H9 (cell line): ENCODE data around the gene EPN1. TPM values are rescaled to one million over a fixed set of nuclear protein-coding genes. Genes with fewer than 3 reads are reported as not detected.

Experiments
- DNase-seq: peaks from one replicate; pipeline ENCODE4 v3.0.0-alpha.2; 2017
- H2AFZ ChIP-seq: one replicate; pipeline ENCODE4 v1.6.1; 2013; ENCODE audit warnings: mild to moderate bottlenecking, low read length, control low read depth, moderate library complexity
- H2AK5ac ChIP-seq: 2 replicates; pipeline ENCODE4 v1.6.1; 2013; ENCODE audit warnings: low read length, control low read depth, mixed read lengths; ENCODE audit not compliant: insufficient read length
- H2BK120ac ChIP-seq: one replicate; pipeline ENCODE4 v1.6.1; 2013; ENCODE audit warnings: low read depth, mild to moderate bottlenecking, low read length, control low read depth, inconsistent platforms; ENCODE audit not compliant: poor library complexity, severe bottlenecking
- H2BK12ac ChIP-seq: 2 replicates; pipeline ENCODE4 v1.6.1; 2013; ENCODE audit warnings: low read length, control low read depth, mixed read lengths, low read depth; ENCODE audit not compliant: insufficient read length
- H2BK15ac ChIP-seq: 2 replicates; pipeline ENCODE4 v1.6.1; 2013; ENCODE audit warnings: low read depth, low read length, control low read depth
- H2BK20ac ChIP-seq: one replicate; pipeline ENCODE4 v1.6.1; 2013; ENCODE audit warnings: low read depth, mild to moderate bottlenecking, low read length, control low read depth, inconsistent platforms; ENCODE audit not compliant: poor library complexity, severe bottlenecking
- H2BK5ac ChIP-seq: 2 replicates; pipeline ENCODE4 v1.6.1; 2013; ENCODE audit warnings: low read length, control low read depth, mixed read lengths; ENCODE audit not compliant: insufficient read length
- H3K14ac ChIP-seq: 2 replicates; pipeline ENCODE4 v1.6.1; 2013; ENCODE audit warnings: low read length, control low read depth; ENCODE audit not compliant: insufficient read depth
- H3K18ac ChIP-seq: 2 replicates; pipeline ENCODE4 v1.6.1; 2013; ENCODE audit warnings: low read depth, mild to moderate bottlenecking, mixed read lengths, low read length, control low read depth; ENCODE audit not compliant: insufficient read length
- H3K23ac ChIP-seq: 2 replicates; pipeline ENCODE4 v1.6.1; 2013; ENCODE audit warnings: low read length, control low read depth, mixed read lengths, low read depth; ENCODE audit not compliant: insufficient read length
- H3K23me2 ChIP-seq: 2 replicates; pipeline ENCODE4 v1.6.1; 2013; ENCODE audit warnings: low read depth, mild to moderate bottlenecking, mixed read lengths, low read length, control low read depth; ENCODE audit not compliant: insufficient read length, poor library complexity, severe bottlenecking
- H3K27ac ChIP-seq: 2 replicates; pipeline ENCODE4 v1.5.1; 2013; ENCODE audit warnings: low read length, control low read depth, mixed read lengths, low read depth; ENCODE audit not compliant: insufficient read length
- H3K27me3 ChIP-seq: 2 replicates; pipeline ENCODE4 v1.6.1; 2013; ENCODE audit warnings: low read length, control low read depth, inconsistent platforms; ENCODE audit not compliant: insufficient read depth
- H3K4ac ChIP-seq: 2 replicates; pipeline ENCODE4 v1.6.1; 2013; ENCODE audit warnings: low read depth, mild to moderate bottlenecking, control low read depth, inconsistent platforms, low read length, moderate library complexity
- H3K4me1 ChIP-seq: 2 replicates; pipeline ENCODE4 v1.6.1; 2013; ENCODE audit warnings: low read length, control low read depth, inconsistent platforms; ENCODE audit not compliant: insufficient read depth
- H3K4me2 ChIP-seq: 2 replicates; pipeline ENCODE4 v1.6.1; 2013; ENCODE audit warnings: low read length, control low read depth, mixed read lengths; ENCODE audit not compliant: insufficient read length, insufficient read depth
- H3K56ac ChIP-seq: 2 replicates; pipeline ENCODE4 v1.6.1; 2013; ENCODE audit warnings: low read depth, mild to moderate bottlenecking, mixed read lengths, low read length, control low read depth; ENCODE audit not compliant: insufficient read length
- H3K79me1 ChIP-seq: 2 replicates; pipeline ENCODE4 v1.6.1; 2013; ENCODE audit warnings: low read depth, mild to moderate bottlenecking, moderate library complexity, low read length, control low read depth, inconsistent platforms; ENCODE audit not compliant: insufficient read depth, poor library complexity, severe bottlenecking
- H3K79me2 ChIP-seq: 2 replicates; pipeline ENCODE4 v1.6.1; 2013; ENCODE audit warnings: low read length, control low read depth, inconsistent platforms; ENCODE audit not compliant: insufficient read depth
- H3K9ac ChIP-seq: 2 replicates; pipeline ENCODE4 v1.6.1; 2013; ENCODE audit warnings: low read length, control low read depth, mixed read lengths; ENCODE audit not compliant: insufficient read length; ENCODE audit errors: extremely low read depth
- H3K9me3 ChIP-seq: one replicate; pipeline ENCODE4 v1.6.1; 2013; ENCODE audit warnings: low read depth, low read length, inconsistent platforms; ENCODE audit not compliant: control insufficient read depth
- H3T11ph ChIP-seq: one replicate; pipeline ENCODE4 v1.6.1; 2013; ENCODE audit warnings: mild to moderate bottlenecking, low read length, control low read depth, inconsistent platforms
- H4K20me1 ChIP-seq: one replicate; pipeline ENCODE4 v1.6.1; 2013; ENCODE audit not compliant: control insufficient read depth, insufficient read length, insufficient read depth
- H4K5ac ChIP-seq: 2 replicates; pipeline ENCODE4 v1.6.1; 2013; ENCODE audit warnings: low read depth, mild to moderate bottlenecking, mixed read lengths, low read length, control low read depth; ENCODE audit not compliant: insufficient read length
- H4K8ac ChIP-seq: replicated peaks from 2 replicates; pipeline ENCODE4 v1.6.1; 2013; ENCODE audit warnings: low read length, control low read depth, mixed read lengths, low read depth; ENCODE audit not compliant: insufficient read length
- H4K91ac ChIP-seq: 2 replicates; pipeline ENCODE4 v1.6.1; 2013; ENCODE audit warnings: low read depth, mild to moderate bottlenecking, moderate library complexity, mixed read lengths, low read length, control low read depth; ENCODE audit not compliant: insufficient read length
- H3K27ac Mint-ChIP-seq, 3 experiments: 2 replicates in 2 of 3; 3 replicates in 1 of 3; pipeline ENCODE4 v1.8.0; 2020 to 2021; ENCODE audit warnings: mixed read lengths in 3 of 3, mild to moderate bottlenecking in 1 of 3, moderate library complexity in 1 of 3
- H3K27me3 Mint-ChIP-seq: 2 replicates; pipeline ENCODE4 v1.8.0; 2021; ENCODE audit warnings: low read depth, mild to moderate bottlenecking, moderate library complexity, mixed read lengths
- H3K36me3 Mint-ChIP-seq, 3 experiments: 2 replicates in 2 of 3; 3 replicates in 1 of 3; pipeline ENCODE4 v1.8.0; 2020 to 2021; ENCODE audit warnings: low read depth in 3 of 3, mixed read lengths in 3 of 3; ENCODE audit not compliant: insufficient read depth in 1 of 3
- H3K4me1 Mint-ChIP-seq, 2 experiments: 2 replicates each; pipeline ENCODE4 v1.8.0; 2020; ENCODE audit warnings: mixed read lengths in 2 of 2
- H3K4me3 Mint-ChIP-seq, 2 experiments: 2 replicates in 1 of 2; 3 replicates in 1 of 2; pipeline ENCODE4 v1.8.0; 2020 to 2021; ENCODE audit warnings: mild to moderate bottlenecking in 2 of 2, mixed read lengths in 2 of 2, moderate library complexity in 1 of 2
- H3K9me3 Mint-ChIP-seq, 2 experiments: 2 replicates in 1 of 2; 3 replicates in 1 of 2; pipeline ENCODE4 v1.8.0; 2020; ENCODE audit warnings: mild to moderate bottlenecking in 2 of 2, mixed read lengths in 2 of 2, moderate library complexity in 1 of 2
- CTCF ChIP-seq: fragments of 200-600 bp; sonication (generic); conservative IDR thresholded peaks from 3 replicates; pipeline ENCODE4 v1.8.0; 2021; ENCODE audit warnings: antibody characterized with exemption, mild to moderate bottlenecking
- WGBS: extraction: QIAGEN DNeasy Blood & Tissue Kit; methylation state at CpG from one replicate; pipeline ENCODE4 v1.1.7; 2013; ENCODE audit warnings: missing lambda C conversion rate, low lambda C conversion rate, mixed read lengths; ENCODE audit not compliant: insufficient read length; ENCODE audit errors: extremely low coverage; 5-methylcytosine and 5-hydroxymethylcytosine counted together
- total RNA-seq: library from RNA; stranded (reverse); gene quantifications from 2 replicates; pipeline ENCODE4 v1.2.1, GENCODE V29; 2021

Gene EPN1
- total RNA-seq, 1 experiment from 2014 or later, result 159 TPM

- no peaks in the 10 kb centered on the region for H3K9me3 Mint-ChIP-seq
- H3K4me3 Mint-ChIP-seq, result no peak overlapping the region; a peak in 1 of 5 replicates
- H3K4me1 Mint-ChIP-seq, result peaks cover 12 to 17% of the 10 kb centered on the region in 2 experiments
- Histone ChIP-seq H3K79me1 (no peaks in the 10 kb centered on the region), H2BK120ac (no peak overlapping the region), H2BK20ac (no peak overlapping the region), H3K4ac (no peak overlapping the region), H3K9me3 (no peaks in the 10 kb centered on the region), H2BK12ac (no peak overlapping the region), H2AK5ac (no peak overlapping the region), H4K20me1 (no peaks in the 10 kb centered on the region), H3K79me2 (peaks cover 38% of the 10 kb centered on the region), H3K4me2 (no peak overlapping the region), H4K5ac (no peak overlapping the region), H3K27ac (no peak overlapping the region), H3K18ac (no peak overlapping the region), H3K23ac (no peak overlapping the region), H3T11ph (no peak overlapping the region), H4K91ac (no peak overlapping the region), H3K56ac (no peak overlapping the region), H2BK15ac (no peak overlapping the region), H4K8ac (no peak overlapping the region), H3K27me3 (no peaks in the 10 kb centered on the region), H3K4me1 (peaks cover 3% of the 10 kb centered on the region; the same call in 1 of the 2 replicates), H2AFZ (no peak overlapping the region), H2BK5ac (no peak overlapping the region), H3K23me2 (no peaks in the 10 kb centered on the region), H3K9ac (no peak overlapping the region), H3K14ac (no peak overlapping the region)
- TF ChIP-seq CTCF, result no peak
- no peak overlapping the region; a peak in 2 of 7 replicates for H3K27ac Mint-ChIP-seq
- DNase-seq, result no peak
- peaks cover 63 to 83% (median 74%) of the 10 kb centered on the region in 3 experiments for H3K36me3 Mint-ChIP-seq
- WGBS, result no CpG with 5 or more reads among the region's 7 CpGs
- H3K27me3 Mint-ChIP-seq, result no peaks in the 10 kb centered on the region
Observed at GRCh38 chr19:55661826-55662225, 13.2 kb upstream of the EPN1 start.
